ENCODE measurements around the gene ALMS1. TPM values are rescaled to one million over a fixed set of nuclear protein-coding genes. Genes with fewer than 3 reads are reported as not detected.
"Not testable (repeated sequence)": the region's sequence is repeated elsewhere in the genome, so short reads cannot be mapped to it uniquely, and the experiment has no call there.

Gene ALMS1
- total RNA-seq, 1 donor from 2014 or later = 20.0 TPM

GRCh38 chr2:73457982-73458381 is 72.3 kb downstream of the ALMS1 start:
- Mint-ChIP-seq H3K27ac (ENCODE audit: unreplicated experiment) (no peak overlapping the region), H3K9me3 (ENCODE audit: low read depth) (peaks cover 17% of the 10 kb centered on the region), H3K4me1 (ENCODE audit: low read depth) (no peaks in the 10 kb centered on the region), H3K27me3 (ENCODE audit: low read depth) (no peaks in the 10 kb centered on the region), H3K36me3 (ENCODE audit: low read depth) (peaks cover 30% of the 10 kb centered on the region), H3K4me3 (ENCODE audit: unreplicated experiment) (no peak overlapping the region)
- TF ChIP-seq, protein P1, sequence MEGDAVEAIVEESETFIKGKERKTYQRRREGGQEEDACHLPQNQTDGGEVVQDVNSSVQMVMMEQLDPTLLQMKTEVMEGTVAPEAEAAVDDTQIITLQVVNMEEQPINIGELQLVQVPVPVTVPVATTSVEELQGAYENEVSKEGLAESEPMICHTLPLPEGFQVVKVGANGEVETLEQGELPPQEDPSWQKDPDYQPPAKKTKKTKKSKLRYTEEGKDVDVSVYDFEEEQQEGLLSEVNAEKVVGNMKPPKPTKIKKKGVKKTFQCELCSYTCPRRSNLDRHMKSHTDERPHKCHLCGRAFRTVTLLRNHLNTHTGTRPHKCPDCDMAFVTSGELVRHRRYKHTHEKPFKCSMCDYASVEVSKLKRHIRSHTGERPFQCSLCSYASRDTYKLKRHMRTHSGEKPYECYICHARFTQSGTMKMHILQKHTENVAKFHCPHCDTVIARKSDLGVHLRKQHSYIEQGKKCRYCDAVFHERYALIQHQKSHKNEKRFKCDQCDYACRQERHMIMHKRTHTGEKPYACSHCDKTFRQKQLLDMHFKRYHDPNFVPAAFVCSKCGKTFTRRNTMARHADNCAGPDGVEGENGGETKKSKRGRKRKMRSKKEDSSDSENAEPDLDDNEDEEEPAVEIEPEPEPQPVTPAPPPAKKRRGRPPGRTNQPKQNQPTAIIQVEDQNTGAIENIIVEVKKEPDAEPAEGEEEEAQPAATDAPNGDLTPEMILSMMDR (IDR thresholded peaks at IDR 0.05) = no peak
- no peak for DNase-seq (ENCODE audit: low spot score)

GRCh38 chr2:73462388-73462787 is 76.8 kb downstream of the ALMS1 start:
- H3K9me3 Mint-ChIP-seq (ENCODE audit: low read depth) = peaks cover 19% of the 10 kb centered on the region
- not testable (repeated sequence) for DNase-seq (ENCODE audit: low spot score); H3K4me3 Mint-ChIP-seq (ENCODE audit: unreplicated experiment); H3K27ac Mint-ChIP-seq (ENCODE audit: unreplicated experiment); H3K27me3 Mint-ChIP-seq (ENCODE audit: low read depth); H3K4me1 Mint-ChIP-seq (ENCODE audit: low read depth)
- peaks cover 28% of the 10 kb centered on the region for H3K36me3 Mint-ChIP-seq (ENCODE audit: low read depth)

- Mint-ChIP-seq H3K36me3 (ENCODE audit: low read depth) (no peaks in the 10 kb centered on the region), H3K27me3 (ENCODE audit: low read depth) (no peaks in the 10 kb centered on the region), H3K27ac (ENCODE audit: unreplicated experiment) (no peak overlapping the region), H3K4me1 (ENCODE audit: low read depth) (no peaks in the 10 kb centered on the region), H3K9me3 (ENCODE audit: low read depth) (no peaks in the 10 kb centered on the region), H3K4me3 (ENCODE audit: unreplicated experiment) (no peak overlapping the region)
- TF ChIP-seq, protein P1 (IDR thresholded peaks at IDR 0.05) = no peak
- DNase-seq (ENCODE audit: low spot score) = no peak
Observed at GRCh38 chr2:73468376-73468775, 82.7 kb downstream of the ALMS1 start.

GRCh38 chr2:73483874-73484273 is 98.2 kb downstream of the ALMS1 start:
- H3K4me3 Mint-ChIP-seq (ENCODE audit: unreplicated experiment); H3K4me1 Mint-ChIP-seq (ENCODE audit: low read depth); DNase-seq (ENCODE audit: low spot score): not testable (repeated sequence)

DNA sequence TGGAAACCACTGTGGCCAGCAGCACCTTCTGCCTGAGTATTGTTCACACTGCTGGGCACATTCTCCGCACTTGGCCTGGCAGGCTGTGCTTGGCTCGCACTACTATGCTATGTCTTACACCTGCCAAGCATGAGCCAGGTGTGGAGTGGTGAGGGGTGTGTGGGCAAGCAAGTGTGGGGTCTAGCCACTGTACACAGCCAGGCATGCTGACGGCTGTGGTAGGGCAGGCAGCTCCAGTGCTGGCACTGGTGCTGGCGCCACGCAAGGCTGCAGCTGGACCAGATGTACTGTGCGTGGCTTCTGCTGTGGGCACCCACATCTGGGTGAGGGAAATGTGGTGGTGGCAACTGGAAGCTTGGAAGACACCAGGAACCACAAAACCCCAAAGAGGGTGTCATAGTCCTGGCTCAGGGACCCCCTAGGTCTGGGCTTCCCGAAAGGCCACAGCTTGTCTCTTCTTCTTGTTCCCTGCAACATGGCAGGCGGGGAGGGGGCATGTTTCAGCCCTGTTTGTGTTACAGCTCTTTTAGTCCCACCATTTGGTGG is 101.5 kb downstream of the ALMS1 start:
- no peaks in the 10 kb centered on the region for H3K27me3 Mint-ChIP-seq (ENCODE audit: low read depth)
- peaks cover 24% of the 10 kb centered on the region for H3K36me3 Mint-ChIP-seq (ENCODE audit: low read depth)
- TF ChIP-seq, protein P1 (IDR thresholded peaks at IDR 0.05) = no peak
- peaks cover 3% of the 10 kb centered on the region for H3K4me1 Mint-ChIP-seq (ENCODE audit: low read depth)
- peaks cover 3% of the 10 kb centered on the region for H3K9me3 Mint-ChIP-seq (ENCODE audit: low read depth)
- DNase-seq (ENCODE audit: low spot score) = no peak
- H3K4me3 Mint-ChIP-seq (ENCODE audit: unreplicated experiment) = no peak overlapping the region
- no peak overlapping the region for H3K27ac Mint-ChIP-seq (ENCODE audit: unreplicated experiment)

More at GRCh38 chr2:73483874-73484273, 98.2 kb downstream of the ALMS1 start:
- not testable (repeated sequence) for H3K36me3 Mint-ChIP-seq (ENCODE audit: low read depth); H3K27ac Mint-ChIP-seq (ENCODE audit: unreplicated experiment); H3K27me3 Mint-ChIP-seq (ENCODE audit: low read depth)
- H3K9me3 Mint-ChIP-seq (ENCODE audit: low read depth) = peaks cover 13% of the 10 kb centered on the region

DNA sequence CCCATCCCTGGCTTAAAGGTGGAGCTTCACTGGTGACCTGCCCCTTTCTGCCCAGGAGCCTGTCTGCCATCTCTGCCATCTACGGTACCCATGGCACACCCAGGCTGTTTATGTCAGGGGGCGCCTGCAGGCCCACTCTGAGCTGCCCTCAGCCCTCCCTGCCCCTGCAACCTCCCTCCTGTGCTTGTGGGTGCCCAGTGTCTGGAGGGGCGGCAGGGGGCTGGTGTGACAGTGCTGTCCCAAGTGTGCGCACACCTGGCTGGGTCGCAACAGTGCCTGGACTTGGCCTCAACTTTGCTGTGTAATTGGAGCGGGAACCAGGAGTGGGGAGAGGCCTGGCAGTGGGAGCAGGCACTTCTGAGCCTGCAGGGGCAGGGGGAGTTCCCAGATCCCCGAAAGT is 102.4 kb downstream of the ALMS1 start:
- TF ChIP-seq, protein P1 (IDR thresholded peaks at IDR 0.05) = no peak
- Mint-ChIP-seq H3K9me3 (ENCODE audit: low read depth) (peaks cover 3% of the 10 kb centered on the region), H3K27me3 (ENCODE audit: low read depth) (no peaks in the 10 kb centered on the region), H3K36me3 (ENCODE audit: low read depth) (peaks cover 24% of the 10 kb centered on the region), H3K4me1 (ENCODE audit: low read depth) (peaks cover 3% of the 10 kb centered on the region), H3K4me3 (ENCODE audit: unreplicated experiment) (no peak overlapping the region), H3K27ac (ENCODE audit: unreplicated experiment) (no peak overlapping the region)
- DNase-seq (ENCODE audit: low spot score) = no peak
